ENCODE data around the gene ASB1. TPM values are rescaled to one million over a fixed set of nuclear protein-coding genes. Genes with fewer than 3 reads are reported as not detected.

ASB1 gene
- total and polyA plus RNA-seq, 9 of the 15 experiments (the other 6 are each of a cell fraction or from before 2014, with no cell fraction given): 6.3 to 37.7 (median 23.9) TPM

- FAIRE-seq: no peak
- Histone ChIP-seq H3K36me3 (ENCODE audit: control insufficient read depth, insufficient read depth, low read length) (peaks cover 81% of the 10 kb centered on the region; the same call in 2 of the 3 replicates), H4K20me1 (replicated peaks; ENCODE audit: control insufficient read depth, insufficient read depth, low read length) (peaks cover 15% of the 10 kb centered on the region; the same call in 1 of the 2 replicates), H3K27me3 (ENCODE audit: control insufficient read depth in 2 of 2, insufficient read depth in 2 of 2, low read length in 2 of 2) (no peaks in the 10 kb centered on the region), H3K4me2 (ENCODE audit: insufficient read depth, low read length) (no peak overlapping the region), H3K9ac (ENCODE audit: insufficient read depth in 1 of 2, low read depth in 2 of 2, low read length in 2 of 2) (no peak overlapping the region), H3K79me2 (ENCODE audit: control insufficient read depth, insufficient read depth, low read length) (peaks cover 77% of the 10 kb centered on the region), H3K4me1 (replicated peaks in 1 of 2; ENCODE audit: control insufficient read depth in 2 of 2, insufficient read depth in 2 of 2, low read length in 2 of 2) (peaks cover 3 to 9% of the 10 kb centered on the region in 2 experiments; a peak in 4 of 5 replicates), H3K27ac (ENCODE audit: extremely low read depth, low read depth, low read length) (no peak overlapping the region), H3K9me1 (ENCODE audit: control insufficient read depth, insufficient read depth, low read length) (peaks cover 2% of the 10 kb centered on the region), H3K4me3 (no peak overlapping the region), H2AFZ (ENCODE audit: low read depth, low read length) (no peak overlapping the region), H3K9me3 (replicated peaks; ENCODE audit: control insufficient read depth, insufficient read depth, low read depth, low read length) (no peaks in the 10 kb centered on the region)
- POLR2A ChIA-PET: interaction anchor here (0.6 to 1.2 kb wide), 3 partner anchors 9 to 42 kb away, joined by 3 read pairs; no protein-coding TSS in a partner anchor
- no TSS peak for BruUV-seq (replicated peaks)
- no peak for DNase-seq (ENCODE audit: extremely low read depth in 1 of 4, low spot score in 3 of 4)
- CTCF ChIA-PET (ENCODE audit: low intra/inter-chr PET ratio): no interaction called here
- intact Hi-C loops (cut with micrococcal nuclease): no loop called here
- no peak for TF ChIP-seq CBX8 (IDR thresholded peaks at IDR 0.05; ENCODE audit: borderline replicate concordance, extremely low read depth, low read depth, low read length, poor library complexity, severe bottlenecking)
- no peak for TF ChIP-seq TSHZ1 (CRISPR knock-in tag; IDR thresholded peaks at IDR 0.05)
- no peak for TF ChIP-seq CBX2 (IDR thresholded peaks at IDR 0.05; ENCODE audit: insufficient read depth, low read length, poor library complexity, severe bottlenecking)
- TF ChIP-seq RFX1 (IDR thresholded peaks at IDR 0.05): no peak
- TF ChIP-seq FOXJ3 (CRISPR knock-in tag; IDR thresholded peaks at IDR 0.05): no peak
- no peak for TF ChIP-seq TAF7 (tag; IDR thresholded peaks at IDR 0.05)
- TF ChIP-seq MYC (IDR thresholded peaks at IDR 0.05; ENCODE audit: low read depth, low read length): no peak
- TF ChIP-seq MYC (CRISPR knock-in tag; IDR thresholded peaks at IDR 0.05; ENCODE audit: borderline replicate concordance, low read depth): no peak
- no peak for TF ChIP-seq SREBF1 (IDR thresholded peaks at IDR 0.05; ENCODE audit: borderline replicate concordance, low read depth, low read length)
- no peak for TF ChIP-seq TFAP4 (CRISPR knock-in tag; IDR thresholded peaks at IDR 0.05; ENCODE audit: borderline replicate concordance)
- no peak for TF ChIP-seq ZNF140 (CRISPR knock-in tag; IDR thresholded peaks at IDR 0.05)
- TF ChIP-seq FOXA3 (CRISPR knock-in tag; conservative IDR thresholded peaks at IDR 0.05 in 1 of 2, IDR thresholded peaks at IDR 0.05 in 1 of 2): no peak
- TF ChIP-seq HNRNPL (IDR thresholded peaks at IDR 0.05; ENCODE audit: low read depth, low read length): no peak
- no peak for ATAC-seq
- 48% methylated on average over 4 of the region's 4 CpGs for WGBS (ENCODE audit: insufficient coverage, low coverage, missing lambda C conversion rate)
- in situ Hi-C loops (cut with MboI): no loop called here
These were observed 13.6 kb downstream of the ASB1 start for GRCh38 chr2:238440331-238440730.
